ENCODE data around the gene CPED1.
"Not testable (repeated sequence)": the region's sequence is repeated elsewhere in the genome, so short reads cannot be mapped to it uniquely, and the experiment has no call there.

The CPED1 gene

DNA sequence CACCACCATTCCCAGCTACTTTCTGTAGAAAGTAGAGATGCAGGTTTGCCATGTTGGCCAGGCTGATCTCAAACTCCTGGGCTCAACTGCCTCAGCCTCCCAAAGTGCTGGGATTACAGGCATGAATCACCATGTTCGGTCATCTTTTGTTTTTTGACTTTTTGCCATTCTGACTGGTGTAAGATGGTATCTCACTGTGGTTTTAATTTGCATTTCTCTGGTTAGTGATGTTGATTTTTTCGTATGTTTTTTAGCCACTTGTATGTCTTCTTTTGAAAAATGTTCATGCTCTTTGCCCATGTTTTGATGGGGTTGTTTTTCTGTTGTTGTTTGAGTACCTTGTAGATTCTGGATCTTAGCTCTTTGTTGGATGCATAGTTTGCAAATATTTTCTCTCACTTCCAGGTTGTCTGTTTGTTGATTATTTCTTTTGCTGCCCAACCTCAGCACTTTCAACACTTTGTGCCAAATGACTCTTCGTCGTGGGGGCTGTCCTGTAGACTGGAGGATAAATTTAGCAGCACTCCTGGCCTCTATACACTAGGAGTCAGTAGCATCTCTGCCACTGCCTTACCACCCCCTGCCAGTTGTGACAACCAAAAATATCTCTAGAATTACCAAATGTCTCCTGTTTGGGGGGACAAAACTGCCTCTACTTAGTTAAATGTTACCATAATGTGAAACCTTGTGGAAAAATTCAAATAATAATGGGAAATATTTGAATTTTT is 6.5 kb upstream of the CPED1 start:
- DNase-seq, result no peak

DNA sequence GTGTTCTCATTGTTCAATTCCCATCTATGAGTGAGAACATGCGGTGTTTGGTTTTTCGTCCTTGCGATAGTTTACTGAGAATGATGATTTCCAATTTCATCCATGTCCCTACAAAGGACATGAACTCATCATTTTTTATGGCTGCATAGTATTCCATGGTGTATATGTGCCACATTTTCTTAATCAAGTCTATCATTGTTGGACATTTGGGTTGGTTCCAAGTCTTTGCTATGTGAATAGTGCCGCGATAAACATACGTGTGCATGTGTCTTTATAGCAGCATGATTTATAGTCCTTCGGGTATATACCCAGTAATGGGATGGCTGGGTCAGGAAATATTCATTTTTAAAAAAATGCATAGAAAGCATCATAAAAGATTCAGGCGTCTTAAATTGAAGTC is 4.9 kb upstream of the CPED1 start:
- not testable (repeated sequence) for DNase-seq

DNA sequence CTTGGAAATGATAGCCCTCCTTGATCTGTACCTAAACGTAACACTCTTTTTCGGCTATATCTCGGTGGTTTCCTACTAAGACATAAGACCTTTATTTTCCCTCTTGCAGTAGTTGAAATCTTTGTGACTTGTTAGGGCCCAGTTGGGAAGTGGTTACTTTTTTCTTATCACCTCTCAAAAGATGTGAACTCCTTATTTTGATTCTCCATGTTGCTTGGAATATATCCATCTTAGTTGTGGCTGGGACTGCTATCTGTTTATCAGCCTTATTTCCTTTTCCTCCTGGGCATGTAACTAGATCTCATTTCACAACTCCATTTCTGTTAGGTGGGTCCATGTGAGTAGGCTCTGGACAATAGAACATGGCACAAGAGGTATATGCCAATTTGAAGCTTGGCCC is 4.1 kb upstream of the CPED1 start:
- no peak for DNase-seq

DNA sequence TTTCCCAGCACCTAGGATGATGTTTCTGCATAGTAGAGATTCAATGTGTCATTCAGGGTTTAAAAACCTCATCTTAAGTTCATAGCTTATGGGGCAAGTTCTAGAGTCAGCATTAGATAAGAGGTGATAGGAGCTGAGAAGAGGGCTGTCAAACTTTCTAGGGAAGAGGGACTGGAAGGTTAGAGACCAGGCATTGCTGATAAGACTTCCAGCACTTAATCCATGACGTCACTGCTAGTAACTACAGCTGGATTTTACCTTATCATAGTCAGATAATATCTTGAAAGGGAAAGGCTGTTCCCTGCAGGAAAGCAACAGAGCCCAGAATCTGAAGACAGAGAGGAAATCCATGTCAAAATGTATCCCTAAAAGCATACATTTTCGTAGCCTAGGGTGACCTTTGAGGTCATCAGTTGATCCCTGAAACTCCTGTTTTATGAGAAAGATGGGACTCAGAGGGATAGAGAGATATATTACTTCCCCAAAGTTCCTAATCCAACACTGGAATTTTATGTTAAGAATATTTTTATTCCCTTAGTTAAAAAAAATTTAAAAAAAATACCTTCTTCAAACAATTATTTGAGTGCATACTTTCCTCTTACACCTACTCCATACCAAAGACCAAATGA is 3.3 kb upstream of the CPED1 start:
- DNase-seq, result no peak

DNA sequence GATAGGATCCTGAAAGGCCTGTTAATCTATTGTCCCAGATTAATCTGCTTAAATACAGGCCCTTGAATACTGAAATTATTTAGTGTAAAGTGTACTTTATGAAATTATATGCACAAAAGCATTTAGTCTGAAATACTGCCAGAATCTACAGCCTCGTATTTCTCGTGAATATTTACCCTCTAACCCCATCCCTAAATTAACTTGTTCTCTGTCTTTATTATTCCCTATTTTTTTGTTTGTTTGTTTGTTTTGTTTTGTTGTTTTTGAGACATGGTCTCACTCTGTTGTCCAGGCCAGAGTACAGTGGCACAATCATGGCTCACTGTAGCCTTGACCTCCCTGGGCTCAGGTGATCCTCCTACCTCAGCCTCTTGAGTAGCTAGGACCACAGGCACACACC is 2.7 kb upstream of the CPED1 start:
- no peak for DNase-seq

DNA sequence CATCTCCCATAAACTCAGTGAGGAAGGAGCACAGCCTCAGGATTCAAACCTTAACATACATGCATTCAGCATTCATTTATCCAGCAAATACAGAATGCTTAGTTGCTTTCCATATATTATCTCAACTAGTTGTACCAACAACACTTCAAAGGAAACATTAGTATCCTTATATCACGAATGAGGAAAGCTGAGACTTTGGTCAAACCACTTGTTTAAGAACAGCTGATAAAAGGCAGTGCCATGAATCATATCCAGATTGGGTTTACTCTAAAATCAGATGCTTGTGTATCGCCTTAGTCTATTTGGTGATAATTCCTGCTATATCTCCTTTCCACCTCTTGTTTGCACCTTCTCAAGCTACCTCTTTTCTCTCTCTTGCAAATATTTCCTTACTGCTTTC is 1.9 kb upstream of the CPED1 start:
- DNase-seq, result no peak

DNA sequence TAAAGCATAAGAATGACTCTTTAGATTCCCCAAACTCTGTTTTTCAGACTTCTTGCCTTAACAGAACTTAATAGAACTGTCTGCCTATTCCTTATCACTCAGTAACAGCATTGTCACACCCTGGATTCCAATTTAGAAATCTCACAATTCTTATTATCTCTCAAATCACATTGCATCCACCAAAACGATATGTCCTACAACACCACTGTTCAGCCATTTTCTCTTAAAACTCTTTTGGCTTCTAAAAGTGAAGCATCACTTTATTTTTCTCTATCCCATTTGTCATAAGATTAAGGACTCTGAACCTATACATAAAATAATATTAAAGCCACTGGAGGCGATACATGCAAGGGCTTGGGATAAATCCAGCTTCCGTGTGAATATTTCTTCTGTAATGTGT is 1.2 kb upstream of the CPED1 start:
- no peak for DNase-seq

DNA sequence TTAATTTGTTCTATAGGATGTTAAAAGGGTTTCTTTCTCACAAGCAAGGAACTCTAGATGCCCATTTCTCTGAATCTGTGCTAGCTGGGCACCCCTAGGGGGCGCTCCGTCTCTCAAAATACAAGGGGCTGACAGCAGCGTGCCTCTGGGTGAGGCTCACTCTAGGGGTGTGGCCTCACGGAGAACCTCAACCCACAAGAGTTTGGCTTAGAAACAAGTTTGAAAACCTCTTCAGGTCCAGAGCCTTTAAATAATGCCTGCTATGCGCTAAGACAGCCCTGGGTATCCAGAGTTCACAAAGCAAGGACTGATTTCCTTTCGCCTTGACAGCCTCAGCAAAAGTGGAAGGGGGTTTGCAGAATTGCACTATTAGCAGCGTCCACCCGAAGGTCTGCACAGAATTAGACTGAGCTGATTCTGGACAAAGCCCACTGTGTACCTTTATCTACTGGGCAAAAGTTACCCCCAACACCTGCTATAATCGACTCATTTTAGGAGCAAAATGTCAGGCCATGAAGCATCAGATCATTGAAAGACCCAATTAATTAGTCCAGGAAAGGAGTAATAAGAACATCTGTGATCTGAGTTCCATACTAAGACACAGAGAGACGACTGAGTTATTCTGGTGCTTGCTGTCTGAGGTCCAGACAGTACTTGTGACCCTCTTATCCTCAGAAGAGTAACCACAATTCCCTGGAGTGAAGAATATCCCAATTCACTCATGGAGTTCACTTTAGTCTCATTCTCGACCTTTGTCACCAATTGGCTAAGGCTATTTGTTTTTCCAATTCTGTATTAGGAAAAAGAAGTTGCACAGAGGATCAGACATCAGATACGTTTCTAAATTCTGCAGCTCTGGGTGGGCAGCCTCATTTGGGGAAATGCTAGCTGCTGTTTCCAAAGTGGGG is 574 bp upstream of the CPED1 start:
- peak; percentile 81 for DNase-seq

DNA sequence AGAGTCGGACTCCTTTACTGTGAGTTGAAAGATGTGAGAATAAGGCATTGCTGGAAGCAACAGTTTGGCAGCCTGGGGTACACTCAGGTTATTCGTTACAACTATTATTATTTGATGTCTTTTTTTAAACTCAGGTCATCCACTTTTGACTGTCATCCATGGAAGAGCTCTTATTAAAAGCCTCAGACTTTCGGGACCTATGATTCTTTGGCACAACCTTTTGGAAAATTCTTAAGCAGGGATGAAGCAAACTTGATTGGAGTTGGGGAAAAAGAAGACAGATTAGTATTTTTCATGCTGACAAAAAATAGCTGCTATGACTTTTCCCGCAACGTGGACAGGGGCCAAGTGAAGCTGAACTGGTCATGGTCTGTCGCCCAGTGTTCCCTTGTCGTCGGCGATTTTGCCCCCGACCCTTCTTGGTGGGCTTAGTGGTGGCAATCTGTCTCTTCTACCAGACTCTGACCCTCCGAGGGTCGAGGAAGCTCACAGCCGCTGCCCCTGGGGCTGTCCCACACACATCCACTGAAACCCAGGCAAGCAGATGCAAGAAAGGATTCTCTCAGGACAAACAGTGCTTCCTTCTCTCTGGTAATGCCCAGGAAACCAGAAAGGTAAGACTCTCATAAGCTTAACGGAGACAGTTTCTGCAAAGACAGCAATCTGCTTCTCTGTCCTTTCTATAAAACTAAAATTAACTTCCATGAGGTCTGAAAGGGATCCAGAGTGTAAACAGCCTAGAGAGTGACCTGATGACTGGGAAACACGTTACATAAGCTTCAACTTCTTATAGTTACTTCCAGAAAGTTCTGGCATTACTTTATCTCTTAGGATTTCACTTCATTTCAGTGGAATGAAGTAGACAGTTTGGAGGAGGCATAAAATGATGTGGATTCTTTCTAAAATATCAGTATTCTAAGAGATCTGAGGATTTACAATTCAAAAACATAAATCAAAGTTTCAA is 1.0 kb downstream of the CPED1 start:
- no peak for DNase-seq

DNA sequence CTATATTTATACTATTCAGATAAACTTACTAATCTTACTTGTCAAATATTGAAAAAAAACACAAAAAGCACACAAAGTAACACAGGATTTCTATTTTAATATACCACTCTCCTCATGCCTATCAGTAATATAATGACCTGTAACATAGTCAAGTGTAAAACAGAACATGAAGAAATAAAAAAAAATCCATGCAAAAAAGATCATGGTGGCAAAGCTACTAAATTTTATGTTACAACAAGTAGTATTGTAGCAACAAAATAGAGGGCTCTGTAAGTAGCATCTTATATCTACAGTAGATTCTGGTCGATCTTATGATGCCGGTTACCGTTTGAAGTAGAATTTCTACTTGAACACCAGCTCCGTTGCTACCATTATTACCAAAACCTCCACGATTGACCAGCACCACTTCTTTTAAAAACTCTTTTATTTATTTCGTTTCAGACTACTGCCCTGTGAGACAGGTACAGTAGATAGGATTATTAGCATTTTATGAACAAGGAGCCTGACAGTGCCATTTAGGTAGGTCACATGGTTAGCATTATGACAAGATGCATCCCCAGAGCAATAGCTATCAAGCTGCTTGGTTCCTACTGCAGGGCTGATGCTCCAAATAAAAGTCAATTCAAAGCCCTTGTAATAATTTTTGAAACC is 2.1 kb downstream of the CPED1 start:
- no peak for DNase-seq

DNA sequence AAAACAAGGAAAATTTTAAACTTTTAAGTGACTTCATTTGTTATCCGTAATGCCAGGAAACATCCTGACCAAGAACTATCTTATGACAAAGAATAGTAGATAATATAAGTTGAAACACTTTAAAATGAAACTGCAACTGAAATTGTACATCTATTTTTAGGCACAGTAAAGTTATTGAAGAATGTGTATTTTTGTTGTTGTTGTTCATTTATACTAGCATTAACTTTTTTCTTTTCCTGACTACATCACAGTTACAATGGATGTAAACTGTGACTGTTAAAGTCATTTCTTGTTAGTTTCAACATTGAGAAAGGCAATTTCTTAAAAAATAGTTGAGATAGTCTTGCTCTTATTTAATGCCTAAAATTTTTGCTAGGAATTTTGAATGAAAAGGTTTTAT is 2.6 kb downstream of the CPED1 start:
- no peak for DNase-seq

DNA sequence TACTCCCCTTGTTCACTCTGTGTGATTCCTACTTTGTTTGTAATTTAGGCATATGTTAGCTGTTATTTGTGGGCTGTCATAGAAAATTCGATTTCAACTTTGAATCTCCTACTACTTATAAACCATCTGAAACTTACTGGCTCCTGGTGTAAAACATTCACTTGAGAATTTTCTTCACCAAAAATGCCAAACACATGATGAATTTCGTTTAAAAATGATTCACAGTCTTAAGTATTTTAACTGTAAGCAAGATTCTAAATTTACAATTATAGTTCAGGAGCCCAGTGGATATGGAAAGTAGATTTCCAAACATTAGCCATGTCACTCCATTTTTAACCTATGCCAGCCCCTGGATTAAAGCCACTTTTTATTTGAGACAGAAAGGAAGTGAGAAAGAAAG is 3.1 kb downstream of the CPED1 start:
- no peak for DNase-seq

DNA sequence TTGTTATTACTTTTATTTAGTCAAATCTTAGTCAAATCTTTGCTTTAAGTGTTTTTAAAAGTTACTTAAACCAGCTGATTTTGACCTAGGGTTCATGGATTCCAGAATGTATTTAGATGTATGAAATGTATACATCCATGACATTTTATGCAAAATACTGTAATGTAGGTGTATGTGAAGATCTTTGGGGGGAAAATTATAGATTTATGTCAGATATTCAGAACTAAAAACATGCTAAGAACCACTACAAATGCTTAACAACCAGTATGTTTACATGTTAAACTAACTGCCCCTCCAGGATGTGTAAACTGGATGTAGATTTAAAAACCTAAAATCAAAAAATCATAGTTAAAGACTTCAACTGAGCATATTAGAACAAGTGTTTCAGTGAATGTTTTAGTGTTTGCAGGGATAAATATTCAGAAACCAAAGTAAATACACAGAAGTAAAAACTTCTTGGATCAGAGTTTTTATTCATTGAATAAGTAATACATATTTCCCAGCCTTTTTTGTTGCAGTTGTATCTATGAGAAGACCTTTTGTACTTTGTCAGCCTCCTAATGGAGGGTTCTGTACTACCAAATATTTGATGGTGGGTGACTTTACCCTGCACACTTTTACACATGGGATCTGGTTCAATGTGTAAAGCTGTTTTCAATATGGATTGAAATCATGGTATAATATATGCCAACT is 3.9 kb downstream of the CPED1 start:
- no peak for DNase-seq

DNA sequence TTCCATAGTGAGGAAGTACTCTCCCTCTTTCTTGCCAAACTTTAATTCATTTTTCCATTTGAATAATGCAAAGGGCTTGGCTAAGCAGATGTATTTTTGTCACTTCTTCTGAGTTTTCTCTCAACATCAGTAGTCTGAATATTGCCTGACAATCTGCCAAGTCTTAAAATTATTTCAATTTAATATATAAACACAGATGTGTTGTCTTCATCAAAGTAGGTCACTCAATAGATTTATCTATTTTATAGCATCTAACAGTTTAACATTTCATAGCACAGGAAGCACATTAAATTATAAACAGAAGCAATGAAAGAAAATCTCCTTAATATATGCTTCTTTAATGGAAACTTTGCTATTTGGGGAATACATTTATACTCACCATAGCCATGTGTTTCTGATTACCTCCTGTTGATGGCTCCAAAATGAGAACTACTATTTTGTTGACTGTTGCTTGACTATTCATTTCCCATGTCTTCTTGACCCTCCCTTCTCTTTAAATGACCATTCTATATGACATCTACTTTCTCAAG is 4.5 kb downstream of the CPED1 start:
- DNase-seq, result no peak

DNA sequence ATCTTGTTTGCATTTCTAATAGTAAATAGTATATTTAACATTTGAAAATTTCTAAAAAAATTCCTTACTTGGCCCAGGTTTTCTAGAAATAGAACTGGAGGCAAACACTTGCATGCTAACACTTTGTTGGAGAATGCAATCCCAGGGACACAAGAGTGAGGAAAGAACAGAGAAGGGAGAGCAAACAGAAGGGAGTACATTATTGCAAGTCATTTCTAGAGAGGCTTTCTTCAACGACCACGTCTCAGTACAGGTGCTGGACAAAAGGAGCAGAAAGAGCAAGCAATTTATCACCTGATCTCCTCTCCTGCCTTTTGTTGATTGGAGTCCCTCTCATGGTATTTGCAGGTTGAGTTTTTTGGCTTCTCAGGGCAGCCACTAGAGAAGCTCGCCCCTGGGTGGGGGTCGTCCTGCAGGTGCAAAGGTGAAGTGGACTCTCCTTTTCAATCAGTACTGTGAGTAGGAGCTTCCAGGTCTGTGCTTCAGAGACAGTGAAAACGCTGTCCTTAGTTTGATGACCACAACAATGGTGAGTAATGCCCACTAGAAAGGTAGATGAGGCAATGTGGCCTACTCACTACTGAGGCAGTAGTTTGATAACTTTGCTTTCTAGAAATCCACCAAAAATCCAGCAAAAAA is 5.2 kb downstream of the CPED1 start:
- no peak for DNase-seq

DNA sequence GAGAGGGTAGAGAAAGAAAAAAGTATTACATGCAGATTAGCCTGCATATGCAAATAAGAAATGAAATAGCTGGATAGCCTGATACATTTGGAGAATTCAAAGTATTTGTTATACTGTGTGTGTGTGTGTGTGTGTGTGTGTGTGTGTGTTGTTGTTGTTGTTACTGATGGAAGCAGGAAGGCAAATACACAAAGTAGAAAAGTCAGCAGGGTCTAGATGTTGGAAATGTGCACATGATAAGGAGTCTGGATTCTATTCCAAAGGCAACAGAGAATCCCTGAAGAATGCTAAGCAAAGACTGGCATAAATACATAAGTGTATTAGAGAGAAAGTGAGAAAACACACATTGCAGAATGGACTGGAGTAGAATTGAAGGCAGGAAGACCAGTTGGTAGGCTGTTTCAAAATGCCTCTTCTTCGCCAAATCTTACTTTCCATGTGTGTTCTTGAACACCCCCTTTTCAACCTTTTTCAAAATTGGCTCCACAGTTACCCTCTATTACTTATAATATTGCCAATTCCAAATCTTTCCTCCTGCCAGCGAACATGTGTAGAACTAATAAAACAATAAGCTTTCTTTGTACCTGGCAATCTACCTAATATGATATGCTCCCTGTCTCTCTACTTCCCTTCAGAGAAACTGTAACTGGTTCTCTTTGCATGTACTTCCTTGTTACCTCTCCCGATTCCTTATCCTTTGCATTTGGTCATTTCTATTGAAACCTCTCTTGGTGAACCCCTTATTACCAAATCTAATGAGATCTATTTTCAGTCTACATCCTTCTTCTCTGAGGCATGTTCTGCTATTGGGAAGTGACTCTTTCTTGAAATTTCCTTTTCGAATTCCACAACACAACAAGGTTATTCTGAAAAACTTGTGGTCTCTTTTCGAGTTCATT is 6.2 kb downstream of the CPED1 start:
- DNase-seq, result no peak

DNA sequence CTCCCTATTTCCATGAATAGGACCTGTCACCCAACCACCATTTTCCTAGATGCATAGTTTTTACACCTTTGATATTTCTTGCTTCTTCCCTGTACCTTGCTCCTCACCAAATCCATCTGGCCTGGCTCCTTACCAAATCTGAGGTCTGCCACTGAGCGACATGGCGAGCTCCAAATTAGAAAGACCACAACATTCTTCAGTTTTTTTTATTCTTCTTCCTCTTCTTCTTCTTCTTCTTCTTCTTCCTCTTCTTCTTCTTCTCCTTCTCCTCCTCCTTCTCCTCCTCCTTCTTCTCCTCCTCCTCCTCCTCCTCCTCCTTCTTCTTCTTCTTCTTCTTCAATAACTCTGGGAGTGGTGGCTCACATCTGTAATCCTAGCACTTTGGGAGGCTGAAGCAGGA is 7.1 kb downstream of the CPED1 start:
- DNase-seq, result no peak

DNA sequence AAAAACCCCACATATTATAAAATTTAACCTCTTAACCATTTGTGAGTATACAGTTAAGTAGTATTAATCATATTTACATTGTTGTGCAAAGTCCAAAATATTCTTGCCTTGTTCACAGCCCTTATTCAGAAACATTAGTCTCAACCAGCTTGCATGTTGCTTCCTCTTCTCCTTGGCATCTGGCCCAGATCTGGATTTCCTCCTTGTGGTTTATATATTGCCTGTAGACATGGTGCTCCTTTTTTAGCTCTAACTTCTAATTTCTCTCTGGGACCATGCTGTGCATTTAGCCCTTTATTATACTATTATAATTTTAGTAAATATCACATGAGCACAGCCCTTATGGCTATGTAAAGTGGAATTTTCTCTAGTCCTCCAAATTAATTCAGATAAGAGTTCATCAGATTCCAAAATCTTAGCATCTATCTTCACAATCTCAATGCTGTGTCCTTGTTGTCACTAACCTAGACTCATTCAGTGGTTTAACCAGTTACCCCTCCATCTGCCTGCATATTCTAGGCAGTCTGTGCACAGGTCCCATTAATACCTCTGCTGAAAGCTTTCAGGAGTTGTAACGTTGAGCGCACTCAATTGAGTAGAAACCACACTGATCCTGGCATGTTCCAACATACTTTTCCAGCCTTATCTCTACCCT is 7.9 kb downstream of the CPED1 start:
- no peak for DNase-seq

DNA sequence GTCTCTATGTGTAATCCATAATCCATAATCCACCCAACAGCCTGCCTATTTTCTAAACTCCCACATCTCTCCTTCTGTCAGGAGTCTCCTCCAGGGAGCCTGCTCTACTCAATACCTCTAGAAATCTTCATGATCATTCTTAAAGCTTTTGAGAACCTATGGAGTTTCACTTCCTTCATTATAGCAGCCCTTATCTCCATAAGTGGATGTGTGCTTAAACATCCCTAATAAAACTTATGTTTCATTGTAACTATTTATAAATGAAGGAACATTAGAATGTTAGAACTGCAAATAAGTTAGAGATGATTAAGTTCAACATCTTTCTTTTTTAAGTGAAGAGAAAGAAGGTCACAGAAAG is 8.5 kb downstream of the CPED1 start:
- DNase-seq, result no peak
